Neural progenitor cell (in vitro differentiated cells): ENCODE results near the gene C1orf210. TPM values are rescaled to one million over a fixed set of nuclear protein-coding genes. Genes with fewer than 3 reads are reported as not detected.

Experiments used
- DNase-seq: peaks from one replicate; pipeline ENCODE4 v3.0.0-alpha.2; 2016; ENCODE audit warnings: low spot score
- H2AFZ ChIP-seq: fragments of 200-600 bp; sonication (generic); replicated peaks from 2 replicates; pipeline ENCODE4 v1.6.1; 2016; ENCODE audit warnings: antibody characterized with exemption
- H3F3A ChIP-seq: fragments of 200-600 bp; sonication (generic); 2 replicates; pipeline ENCODE4 v1.6.1; 2016; ENCODE audit warnings: antibody characterized with exemption, low read depth
- H3K27ac ChIP-seq: fragments of 200-600 bp; sonication (generic); 2 replicates; pipeline ENCODE4 v1.5.1; 2016; ENCODE audit warnings: mild to moderate bottlenecking
- H3K27me3 ChIP-seq: fragments of 200-600 bp; sonication (generic); 2 replicates; pipeline ENCODE4 v1.6.1; 2016; ENCODE audit warnings: mild to moderate bottlenecking, moderate library complexity
- H3K36me3 ChIP-seq: fragments of 200-600 bp; sonication (generic); 2 replicates; pipeline ENCODE4 v1.5.1; 2016
- H3K4me1 ChIP-seq: fragments of 200-600 bp; sonication (generic); 2 replicates; pipeline ENCODE4 v1.6.1; 2016; ENCODE audit warnings: mixed run types
- H3K4me2 ChIP-seq: fragments of 200-600 bp; sonication (generic); 2 replicates; pipeline ENCODE4 v1.6.1; 2016
- H3K4me3 ChIP-seq: fragments of 200-600 bp; sonication (generic); 2 replicates; pipeline ENCODE4 v1.5.1; 2016
- H3K79me2 ChIP-seq: fragments of 200-600 bp; sonication (generic); 2 replicates; pipeline ENCODE4 v1.6.1; 2016; ENCODE audit warnings: low read depth
- H3K9ac ChIP-seq: fragments of 200-600 bp; sonication (generic); 2 replicates; pipeline ENCODE4 v1.6.1; 2016
- H3K9me3 ChIP-seq: fragments of 200-600 bp; sonication (generic); 2 replicates; pipeline ENCODE4 v1.5.1; 2016; ENCODE audit warnings: low read depth
- H4K20me1 ChIP-seq: fragments of 200-600 bp; sonication (generic); 2 replicates; pipeline ENCODE4 v1.6.1; 2016; ENCODE audit warnings: low read depth
- H3K27ac Mint-ChIP-seq: 3 replicates; pipeline ENCODE4 v1.8.0; 2021; ENCODE audit warnings: mixed read lengths
- H3K27me3 Mint-ChIP-seq: 2 replicates; pipeline ENCODE4 v1.8.0; 2022; ENCODE audit warnings: low read depth, mild to moderate bottlenecking, inconsistent platforms, moderate library complexity, mixed read lengths; ENCODE audit not compliant: insufficient read depth
- H3K36me3 Mint-ChIP-seq: 3 replicates; pipeline ENCODE4 v1.8.0; 2021; ENCODE audit warnings: mixed read lengths
- H3K4me1 Mint-ChIP-seq: 3 replicates; pipeline ENCODE4 v1.8.0; 2021; ENCODE audit warnings: mixed read lengths
- H3K4me3 Mint-ChIP-seq: 3 replicates; pipeline ENCODE4 v1.8.0; 2021; ENCODE audit warnings: mild to moderate bottlenecking, moderate library complexity, mixed read lengths
- H3K9me3 Mint-ChIP-seq: 3 replicates; pipeline ENCODE4 v1.8.0; 2020; ENCODE audit warnings: mixed read lengths
- EZH2 ChIP-seq: fragments of 200-600 bp; sonication (generic); IDR thresholded peaks from 2 replicates; pipeline ENCODE4 v1.6.1; 2017; ENCODE audit warnings: antibody characterized with exemption, mild to moderate bottlenecking, moderate library complexity
- EZH2phosphoT487 ChIP-seq: fragments of 200-600 bp; sonication (generic); IDR thresholded peaks from 2 replicates; pipeline ENCODE4 v1.6.1; 2017; ENCODE audit warnings: antibody characterized with exemption
- total RNA-seq: library from RNA; depleted of rRNA; stranded (reverse); fragments of >200 nt; gene quantifications from 2 replicates; pipeline ENCODE4 v1.2.3, GENCODE V29; 2015; ENCODE audit warnings: low replicate concordance
- TF ChIP-seq, protein P1 (sequence below): fragments of 200-600 bp; sonication (generic); IDR thresholded peaks from 2 replicates; pipeline ENCODE4 v1.5.1; 2017; ENCODE audit warnings: antibody characterized with exemption, mild to moderate bottlenecking

The C1orf210 gene
- total RNA-seq, 1 donor from 2014 or later, result not detected

DNA sequence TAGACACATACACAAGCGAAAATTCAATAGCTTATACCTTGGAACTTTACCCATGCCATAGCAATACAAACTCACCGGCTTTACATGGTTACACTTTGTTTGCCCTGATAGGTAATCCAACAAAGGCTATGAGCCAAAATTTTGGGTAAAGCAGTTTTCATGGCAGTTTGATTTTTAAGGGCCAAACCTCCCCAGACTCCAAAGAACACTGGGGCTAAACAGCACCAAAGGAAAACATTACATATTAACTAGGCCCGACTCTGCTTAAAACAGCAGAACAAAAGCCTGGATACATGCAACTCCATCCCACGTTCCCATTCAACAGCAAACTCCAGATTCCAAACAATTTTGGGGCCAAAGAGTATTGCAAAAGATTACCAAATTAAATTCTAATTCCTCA lies 19.9 kb downstream of the C1orf210 start:
- TF ChIP-seq EZH2, result no peak
- no peak for TF ChIP-seq EZH2phosphoT487
- TF ChIP-seq, protein P1, sequence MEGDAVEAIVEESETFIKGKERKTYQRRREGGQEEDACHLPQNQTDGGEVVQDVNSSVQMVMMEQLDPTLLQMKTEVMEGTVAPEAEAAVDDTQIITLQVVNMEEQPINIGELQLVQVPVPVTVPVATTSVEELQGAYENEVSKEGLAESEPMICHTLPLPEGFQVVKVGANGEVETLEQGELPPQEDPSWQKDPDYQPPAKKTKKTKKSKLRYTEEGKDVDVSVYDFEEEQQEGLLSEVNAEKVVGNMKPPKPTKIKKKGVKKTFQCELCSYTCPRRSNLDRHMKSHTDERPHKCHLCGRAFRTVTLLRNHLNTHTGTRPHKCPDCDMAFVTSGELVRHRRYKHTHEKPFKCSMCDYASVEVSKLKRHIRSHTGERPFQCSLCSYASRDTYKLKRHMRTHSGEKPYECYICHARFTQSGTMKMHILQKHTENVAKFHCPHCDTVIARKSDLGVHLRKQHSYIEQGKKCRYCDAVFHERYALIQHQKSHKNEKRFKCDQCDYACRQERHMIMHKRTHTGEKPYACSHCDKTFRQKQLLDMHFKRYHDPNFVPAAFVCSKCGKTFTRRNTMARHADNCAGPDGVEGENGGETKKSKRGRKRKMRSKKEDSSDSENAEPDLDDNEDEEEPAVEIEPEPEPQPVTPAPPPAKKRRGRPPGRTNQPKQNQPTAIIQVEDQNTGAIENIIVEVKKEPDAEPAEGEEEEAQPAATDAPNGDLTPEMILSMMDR, result no peak
- H3K79me2 ChIP-seq, result no peaks in the 10 kb centered on the region
- H3K27me3 ChIP-seq, result peaks cover 4% of the 10 kb centered on the region
- Mint-ChIP-seq H3K27ac (no peak overlapping the region), H3K36me3 (peaks cover 6% of the 10 kb centered on the region), H3K27me3 (peaks cover 7% of the 10 kb centered on the region), H3K4me1 (no peaks in the 10 kb centered on the region), H3K4me3 (no peak overlapping the region), H3K9me3 (peaks cover 42% of the 10 kb centered on the region)
- no peaks in the 10 kb centered on the region for H3K36me3 ChIP-seq
- H3K4me2 ChIP-seq, result no peak overlapping the region
- peaks cover 3% of the 10 kb centered on the region for H3K4me1 ChIP-seq
- DNase-seq, result no peak
- H3F3A ChIP-seq, result no peaks in the 10 kb centered on the region
- H3K27ac ChIP-seq, result no peak overlapping the region
- H3K9ac ChIP-seq, result no peak overlapping the region
- H3K9me3 ChIP-seq, result peaks cover 21% of the 10 kb centered on the region
- H4K20me1 ChIP-seq, result no peaks in the 10 kb centered on the region
- H3K4me3 ChIP-seq, result no peak overlapping the region
- H2AFZ ChIP-seq, result no peak overlapping the region

DNA sequence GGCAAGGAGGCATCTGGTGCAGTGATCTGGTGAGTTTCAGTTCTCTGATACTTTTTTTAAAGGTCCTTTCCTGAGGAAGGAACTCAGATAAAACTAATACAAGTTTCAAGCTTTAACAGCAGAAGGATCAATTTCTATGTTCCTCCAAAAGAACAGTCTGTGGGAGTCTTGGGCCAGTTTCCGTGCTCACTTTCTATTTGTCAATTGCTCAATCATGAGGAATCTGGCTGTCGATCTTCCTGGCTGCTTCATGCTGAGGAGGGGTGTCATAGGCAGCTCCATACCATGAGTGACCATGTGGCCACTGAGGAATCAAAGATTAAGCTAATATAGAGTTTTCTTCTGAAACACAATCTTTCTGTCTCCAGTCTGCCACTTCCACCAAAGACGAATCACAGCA lies 27.0 kb downstream of the C1orf210 start:
- H3K27me3 Mint-ChIP-seq, result peaks cover 8% of the 10 kb centered on the region
- Histone ChIP-seq H3K27ac (no peak overlapping the region), H3K36me3 (no peaks in the 10 kb centered on the region), H3K9me3 (peaks cover 13% of the 10 kb centered on the region), H3F3A (no peaks in the 10 kb centered on the region), H3K4me1 (no peaks in the 10 kb centered on the region), H3K79me2 (no peaks in the 10 kb centered on the region), H3K9ac (no peak overlapping the region), H3K27me3 (no peaks in the 10 kb centered on the region), H2AFZ (no peak overlapping the region), H4K20me1 (no peaks in the 10 kb centered on the region), H3K4me3 (no peak overlapping the region), H3K4me2 (no peak overlapping the region)
- H3K4me1 Mint-ChIP-seq, result no peaks in the 10 kb centered on the region
- H3K36me3 Mint-ChIP-seq, result no peaks in the 10 kb centered on the region
- DNase-seq, result no peak
- no peak for TF ChIP-seq EZH2
- TF ChIP-seq, protein P1, result no peak
- no peak for TF ChIP-seq EZH2phosphoT487
- H3K4me3 Mint-ChIP-seq, result no peak overlapping the region
- no peak overlapping the region for H3K27ac Mint-ChIP-seq
- peaks cover 41% of the 10 kb centered on the region for H3K9me3 Mint-ChIP-seq

DNA sequence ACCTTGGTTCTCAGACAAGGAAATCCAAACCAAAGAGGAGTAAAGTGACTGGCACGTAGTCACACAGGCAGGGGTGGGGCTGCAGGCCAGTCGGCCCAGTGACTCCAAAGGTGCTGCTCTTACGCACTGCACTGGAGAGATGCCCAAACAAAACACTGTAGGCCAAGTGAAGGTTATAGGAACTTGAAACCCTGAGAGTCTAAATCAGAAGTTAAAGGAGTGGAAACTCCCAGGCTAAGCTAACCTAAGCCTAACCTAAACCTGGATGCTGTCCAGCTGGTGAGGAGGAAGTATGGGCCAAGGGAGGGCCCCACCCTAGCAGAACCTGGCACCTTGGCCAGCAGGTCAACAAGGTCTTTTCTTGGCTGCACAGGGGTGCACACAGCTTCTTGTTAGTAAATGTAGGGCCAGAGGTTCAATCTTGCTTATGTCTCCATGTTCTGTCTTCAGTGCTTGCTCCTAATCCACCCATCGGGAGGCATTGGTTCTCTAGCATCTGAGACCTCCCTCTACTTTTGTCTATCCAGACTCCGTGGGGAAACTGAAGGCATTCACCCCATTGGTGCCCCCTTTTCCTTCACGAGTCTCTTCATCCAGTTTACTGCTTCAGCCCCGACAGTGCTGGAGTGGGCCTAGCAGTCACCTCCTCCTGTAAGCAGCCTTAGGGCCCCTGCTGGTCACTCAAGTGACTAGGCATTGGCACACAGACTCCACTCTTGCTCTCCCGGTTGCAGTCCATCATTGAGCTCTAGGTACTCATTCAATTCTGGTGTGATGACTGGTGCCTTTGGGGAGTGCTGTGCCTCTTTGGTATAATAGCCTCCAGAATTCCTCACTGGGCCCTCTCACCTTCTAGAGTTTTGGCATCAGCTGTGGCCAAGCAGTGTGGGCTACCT lies 28.5 kb downstream of the C1orf210 start:
- Mint-ChIP-seq H3K27me3 (peaks cover 11% of the 10 kb centered on the region), H3K4me3 (no peak overlapping the region), H3K9me3 (peaks cover 30% of the 10 kb centered on the region), H3K36me3 (no peaks in the 10 kb centered on the region), H3K4me1 (no peaks in the 10 kb centered on the region), H3K27ac (no peak overlapping the region)
- Histone ChIP-seq H2AFZ (no peak overlapping the region), H3K27me3 (no peaks in the 10 kb centered on the region), H4K20me1 (no peaks in the 10 kb centered on the region), H3K4me3 (no peak overlapping the region), H3K4me2 (no peak overlapping the region), H3K9ac (no peak overlapping the region), H3K27ac (no peak overlapping the region), H3K9me3 (peaks cover 3% of the 10 kb centered on the region), H3K36me3 (no peaks in the 10 kb centered on the region), H3F3A (no peaks in the 10 kb centered on the region), H3K4me1 (no peaks in the 10 kb centered on the region), H3K79me2 (no peaks in the 10 kb centered on the region)
- no peak for DNase-seq
- TF ChIP-seq EZH2, result no peak
- TF ChIP-seq EZH2phosphoT487, result no peak
- TF ChIP-seq, protein P1, result no peak
